Left forelimb (tissue), 1 donor: Measurements from ENCODE around the gene BCL6.
"Not testable (repeated sequence)": the region's sequence is repeated elsewhere in the genome, so short reads cannot be mapped to it uniquely, and the experiment has no call there.

Experiments used
- DNase-seq: peaks from one replicate; pipeline ENCODE4 v3.0.0-alpha.2; 2018; ENCODE audit warnings: low spot score

Gene BCL6

DNA sequence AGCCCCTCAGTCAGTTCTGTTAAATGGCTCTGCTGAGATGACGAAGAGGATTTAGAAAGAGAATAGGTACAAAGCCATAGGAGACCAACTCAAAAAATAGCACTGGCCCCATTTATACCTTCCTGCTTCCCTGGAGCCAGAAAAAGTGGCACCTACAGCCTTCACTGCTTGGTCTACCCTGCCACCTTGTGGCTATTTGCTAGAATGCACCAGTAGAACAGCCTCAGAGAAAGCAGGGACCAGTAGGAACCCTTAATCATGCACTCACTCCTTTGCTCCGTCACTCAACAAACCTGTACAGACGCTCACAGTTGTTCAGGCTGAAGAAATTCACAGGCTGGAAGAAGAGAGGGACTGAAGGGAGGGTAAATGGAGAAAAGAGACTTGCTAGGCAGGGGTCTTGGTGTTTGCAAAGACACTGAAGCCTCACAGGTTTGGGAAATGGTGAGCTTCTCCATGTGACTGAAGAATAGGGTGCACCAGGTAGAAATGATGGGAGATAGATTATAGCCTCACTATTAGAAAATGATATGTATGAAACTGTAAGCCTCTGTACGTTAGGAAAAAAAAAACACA is 30.8 kb downstream of the BCL6 start:
- no peak for DNase-seq

DNA sequence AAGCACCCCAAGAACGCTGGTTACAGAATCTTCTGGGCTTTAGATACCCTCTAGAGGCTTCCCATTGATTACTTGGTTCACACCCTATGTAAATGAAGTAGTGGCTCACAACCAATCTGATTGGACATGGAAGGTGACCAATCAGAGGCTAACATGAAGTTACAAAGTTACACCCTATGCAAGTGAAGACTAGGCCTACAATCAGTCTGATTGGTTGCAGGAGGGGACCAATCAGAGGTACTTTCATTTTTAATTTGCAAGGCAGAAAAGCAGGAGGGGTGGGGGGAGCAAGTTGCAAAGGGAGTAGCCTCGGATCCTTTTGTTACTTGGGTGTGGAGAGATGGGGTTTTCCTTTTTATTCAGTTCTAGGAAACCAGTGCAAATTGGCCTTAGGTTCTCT is 31.8 kb downstream of the BCL6 start:
- DNase-seq, result no peak

DNA sequence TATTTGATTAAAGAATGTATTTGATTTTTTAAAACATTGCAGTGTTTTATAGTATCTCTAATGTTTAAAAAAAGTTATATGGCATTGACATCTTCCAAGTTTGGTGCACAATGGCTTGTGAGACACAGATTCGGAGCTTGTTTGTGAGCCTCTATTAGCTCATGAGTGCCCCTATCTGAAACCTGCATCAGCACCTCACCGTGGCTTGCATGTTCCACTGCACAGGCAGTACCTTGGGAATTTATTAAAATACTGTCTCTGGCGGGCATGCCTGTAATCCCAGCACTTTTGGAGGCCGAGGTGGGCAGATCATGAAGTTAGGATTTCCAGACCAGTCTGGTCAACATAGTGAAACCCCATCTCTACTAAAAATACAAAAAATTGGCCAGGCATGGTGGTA is 36.1 kb downstream of the BCL6 start:
- no peak for DNase-seq

DNA sequence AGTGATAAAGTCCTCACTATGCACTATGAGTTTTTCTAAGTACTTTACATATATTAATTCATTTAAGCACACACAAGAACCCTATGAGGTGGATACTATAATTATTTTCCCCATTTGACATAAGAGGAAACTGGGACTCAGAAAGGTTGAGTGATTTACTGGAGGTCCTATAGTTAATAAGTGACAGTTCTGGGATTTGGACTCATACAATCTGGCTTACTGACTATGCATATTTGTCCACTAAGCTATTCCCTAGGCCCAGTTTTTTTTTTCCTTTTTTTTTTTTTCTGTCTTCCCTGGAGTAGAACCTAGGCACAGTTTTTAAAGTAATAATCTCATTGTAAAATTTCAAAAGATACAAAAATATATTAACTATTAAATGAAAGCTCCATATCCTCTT is 36.6 kb downstream of the BCL6 start:
- DNase-seq, result no peak

DNA sequence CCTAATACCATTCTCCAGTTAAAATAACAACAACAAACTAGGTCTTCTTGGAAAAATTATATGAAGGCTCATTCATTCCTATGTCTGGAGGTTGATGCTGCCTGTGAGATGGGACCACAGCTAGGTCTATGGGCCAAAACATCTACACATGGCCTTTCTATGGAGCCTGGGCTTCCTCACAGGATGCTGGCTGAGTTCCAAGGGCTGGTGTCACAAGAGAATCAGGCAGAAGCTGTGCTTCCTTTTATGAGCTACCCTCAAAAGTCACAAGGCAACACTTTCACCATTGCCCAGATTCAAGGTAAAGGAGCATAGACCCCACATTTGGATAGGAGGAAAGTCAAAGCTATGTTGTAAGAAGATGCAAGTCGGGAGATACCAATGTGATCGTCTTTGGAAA is 38.3 kb downstream of the BCL6 start:
- no peak for DNase-seq

DNA sequence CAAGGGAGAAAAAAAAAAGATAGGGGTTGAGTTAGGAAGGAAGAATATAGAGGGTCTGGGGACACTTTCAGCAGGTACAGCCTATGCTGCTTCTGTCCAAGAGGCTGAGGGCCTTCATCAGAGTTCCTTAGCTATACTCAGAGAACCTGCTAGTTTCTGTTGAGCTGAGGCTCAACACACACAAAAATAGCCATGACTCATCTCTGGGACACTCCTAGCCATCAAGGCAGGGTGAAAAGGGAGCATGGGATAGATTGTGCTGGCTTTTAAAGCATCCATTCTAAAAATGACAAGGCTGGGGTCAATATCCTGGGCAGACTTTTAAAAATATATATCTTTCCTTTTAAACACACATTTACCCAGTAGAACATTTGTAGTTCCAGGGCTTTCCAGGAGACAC is 40.1 kb downstream of the BCL6 start:
- no peak for DNase-seq

DNA sequence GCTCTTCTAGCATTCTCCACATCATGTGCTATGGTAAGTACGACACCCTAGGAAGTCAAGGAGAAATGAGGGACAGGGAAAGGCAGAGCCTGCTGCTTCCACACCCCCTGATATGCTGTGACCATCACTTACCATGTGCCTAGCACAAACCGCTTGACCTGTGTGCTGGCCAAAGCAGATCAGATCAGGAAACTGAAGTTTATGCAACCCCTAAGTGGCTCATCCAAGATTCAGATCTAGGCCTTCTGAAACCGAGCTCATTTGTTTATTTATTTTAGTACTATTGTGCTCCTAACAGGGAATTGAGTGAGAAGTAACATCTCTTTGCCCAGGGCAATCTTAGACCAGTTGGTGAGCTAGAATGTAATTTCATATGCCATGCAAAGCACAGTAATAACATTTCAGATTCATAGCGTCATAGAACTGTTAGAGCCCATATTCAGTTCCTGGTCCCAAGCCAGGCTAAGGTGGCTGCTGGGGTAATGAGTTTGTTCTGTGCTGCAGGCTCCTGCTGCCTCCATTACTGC is 42.7 kb downstream of the BCL6 start, which contains the start of gene RTP2:
Gene RTP2, minus strand, starts transcription at position 51 of the 527 bp plus-strand sequence. CDS start 429 bp downstream, outside the sequence.
- DNase-seq, result no peak

DNA sequence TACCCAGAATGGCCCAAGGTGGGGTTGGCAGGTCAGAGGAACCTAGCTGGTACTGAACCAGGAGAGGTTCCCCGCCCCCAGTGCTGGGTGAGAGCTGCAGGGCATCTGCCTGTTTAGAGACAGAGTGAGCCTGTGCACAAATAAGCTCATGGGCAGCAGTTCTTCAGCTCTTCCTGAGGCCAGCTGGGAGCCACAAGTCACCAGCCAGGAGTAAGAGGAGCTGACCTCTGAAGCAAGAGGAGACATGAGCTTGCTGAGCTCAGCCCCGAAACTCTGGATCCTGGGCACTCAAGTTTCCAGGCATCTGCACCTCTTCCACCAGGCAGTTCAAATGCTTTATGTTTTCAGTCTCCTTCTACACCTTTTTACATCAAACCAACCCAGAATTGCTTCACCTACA is 45.0 kb downstream of the BCL6 start:
- no peak for DNase-seq

DNA sequence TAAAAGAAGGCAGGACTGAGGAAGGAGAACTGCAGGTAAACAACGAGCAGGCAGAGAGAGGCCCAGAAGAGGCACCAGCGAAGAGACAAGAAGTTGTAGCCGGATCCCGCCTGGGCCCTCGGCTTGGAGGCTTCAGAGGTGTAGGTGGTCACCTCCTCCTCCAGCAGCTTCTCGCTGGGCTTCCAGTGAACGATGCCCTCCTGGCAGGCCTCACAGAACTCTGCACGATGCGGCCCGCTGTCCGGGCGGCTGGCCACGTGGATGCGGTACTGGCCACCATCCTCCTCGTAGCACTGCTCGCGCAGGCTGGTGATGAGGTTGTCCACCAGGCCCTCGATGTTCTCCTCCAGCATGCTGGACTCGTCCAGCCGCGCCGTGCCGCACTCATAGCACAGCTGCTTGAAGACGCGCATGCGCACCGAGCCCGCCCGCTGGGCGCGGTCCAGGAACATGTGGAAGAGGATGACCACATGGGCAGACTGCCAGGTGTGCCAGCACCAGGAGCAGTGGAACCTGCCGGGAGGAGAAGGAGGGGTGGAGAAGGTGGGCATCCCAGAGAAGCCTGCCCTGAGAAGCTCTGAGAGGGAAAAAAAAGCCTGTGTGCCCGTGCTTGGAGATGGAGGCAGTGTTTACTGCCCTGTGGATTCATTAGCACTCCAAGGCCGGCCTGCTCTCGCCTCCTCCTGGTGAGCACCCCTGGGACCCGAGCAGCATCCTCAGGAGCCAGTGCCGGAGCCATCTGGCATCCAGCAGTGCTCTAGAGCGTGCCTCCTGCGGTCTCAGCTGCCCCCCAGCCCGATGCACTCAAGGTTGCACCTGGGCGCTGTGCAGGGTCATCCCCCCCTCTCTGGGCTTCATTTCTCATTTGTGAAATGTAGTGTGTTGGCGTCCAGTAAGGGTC is 46.5 kb downstream of the BCL6 start:
- no peak for DNase-seq

DNA sequence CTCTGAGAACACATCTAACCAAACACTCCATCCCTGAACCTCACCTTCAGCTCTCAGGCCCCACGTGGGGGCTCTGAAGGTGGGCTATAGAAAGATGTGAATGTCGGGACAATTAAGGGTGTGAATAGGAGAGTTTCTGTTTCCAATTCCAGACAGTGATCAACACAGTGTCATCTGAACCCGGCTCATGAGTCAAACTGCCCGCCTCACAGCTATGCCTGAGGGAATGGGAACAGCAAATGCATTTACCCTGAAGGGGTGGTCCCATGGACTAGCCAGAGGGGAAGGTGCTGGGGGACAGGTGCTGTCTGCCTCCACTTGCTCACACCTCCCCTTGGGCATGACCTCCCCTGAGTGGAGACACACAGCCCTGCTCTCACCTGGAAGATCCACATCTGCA is 49.2 kb downstream of the BCL6 start:
- no peak for DNase-seq

DNA sequence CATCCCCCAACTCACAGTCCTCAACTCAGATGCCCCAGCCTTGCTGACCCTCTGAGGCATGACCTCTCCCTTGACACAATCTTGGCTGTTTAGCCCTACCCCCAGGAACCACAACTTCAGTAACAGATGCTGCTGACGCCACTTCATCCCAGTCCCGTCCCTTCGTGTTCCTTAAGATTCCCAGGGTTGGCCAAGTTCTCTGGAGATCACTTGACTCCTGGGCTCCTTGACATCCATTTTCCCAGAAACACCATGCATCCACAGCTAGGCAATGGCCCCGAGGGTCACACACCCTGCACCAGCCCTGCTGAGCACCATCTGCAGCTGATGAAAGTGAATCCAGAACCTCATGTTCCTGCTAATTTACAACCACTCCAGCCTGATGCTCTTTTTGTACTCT is 49.8 kb downstream of the BCL6 start:
- DNase-seq, result no peak

DNA sequence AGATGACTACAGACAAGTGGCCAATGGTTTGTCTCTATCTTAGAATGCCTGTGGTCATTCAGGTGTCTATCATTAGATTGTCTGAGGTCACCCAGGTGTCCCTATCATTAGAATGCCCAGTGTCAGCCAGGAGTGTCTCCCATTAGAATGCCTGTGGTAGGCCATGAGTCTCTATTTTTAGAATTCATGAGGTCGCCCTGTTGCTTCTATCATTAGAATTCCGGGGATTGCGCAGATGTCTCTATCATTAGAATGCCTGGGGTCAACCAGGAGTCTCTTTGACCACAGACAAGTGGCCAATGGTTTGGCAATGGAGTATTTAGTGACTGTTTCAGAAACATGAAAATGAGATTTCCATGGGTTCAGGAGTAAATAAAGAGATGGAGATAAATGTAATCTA is 50.5 kb downstream of the BCL6 start:
- DNase-seq, result no peak

DNA sequence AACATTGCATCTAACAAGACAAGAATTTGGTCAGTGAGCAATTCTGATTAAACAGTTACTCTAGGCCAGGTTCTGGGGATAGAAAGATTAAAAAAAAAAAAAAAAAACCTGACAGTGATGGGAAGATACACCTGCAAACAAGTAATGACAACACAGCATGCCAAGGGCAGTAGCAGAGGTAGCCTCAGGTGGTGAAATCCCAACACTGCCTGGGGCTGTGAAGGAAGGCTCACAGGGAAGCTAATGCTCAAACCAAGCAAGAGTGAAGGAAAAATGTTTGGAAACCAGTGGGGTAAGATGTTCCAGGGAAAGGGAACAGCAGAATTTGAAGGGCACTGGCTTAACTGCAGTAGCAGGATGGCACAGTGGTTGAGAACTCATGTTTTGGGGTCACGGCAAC is 51.8 kb downstream of the BCL6 start:
- DNase-seq, result no peak

DNA sequence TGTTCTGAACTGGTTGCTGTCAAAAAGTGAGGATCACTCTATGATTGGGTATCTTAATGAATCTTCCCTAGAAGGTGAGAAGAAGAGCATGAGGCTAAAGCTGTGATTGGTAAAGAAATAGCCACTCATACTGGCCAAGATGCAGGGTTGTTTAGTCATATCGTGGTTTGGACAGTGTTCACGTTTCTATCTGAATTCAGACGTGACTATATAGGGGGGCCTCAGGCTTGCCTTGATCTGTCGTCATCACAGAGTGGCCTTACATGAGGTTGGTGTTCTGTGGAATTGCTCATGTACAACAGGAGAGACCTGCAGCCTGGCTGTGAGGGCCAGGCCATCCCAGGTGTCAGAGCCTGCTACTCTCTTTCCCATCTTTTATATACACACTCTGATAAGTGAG is 55.3 kb downstream of the BCL6 start:
- no peak for DNase-seq

DNA sequence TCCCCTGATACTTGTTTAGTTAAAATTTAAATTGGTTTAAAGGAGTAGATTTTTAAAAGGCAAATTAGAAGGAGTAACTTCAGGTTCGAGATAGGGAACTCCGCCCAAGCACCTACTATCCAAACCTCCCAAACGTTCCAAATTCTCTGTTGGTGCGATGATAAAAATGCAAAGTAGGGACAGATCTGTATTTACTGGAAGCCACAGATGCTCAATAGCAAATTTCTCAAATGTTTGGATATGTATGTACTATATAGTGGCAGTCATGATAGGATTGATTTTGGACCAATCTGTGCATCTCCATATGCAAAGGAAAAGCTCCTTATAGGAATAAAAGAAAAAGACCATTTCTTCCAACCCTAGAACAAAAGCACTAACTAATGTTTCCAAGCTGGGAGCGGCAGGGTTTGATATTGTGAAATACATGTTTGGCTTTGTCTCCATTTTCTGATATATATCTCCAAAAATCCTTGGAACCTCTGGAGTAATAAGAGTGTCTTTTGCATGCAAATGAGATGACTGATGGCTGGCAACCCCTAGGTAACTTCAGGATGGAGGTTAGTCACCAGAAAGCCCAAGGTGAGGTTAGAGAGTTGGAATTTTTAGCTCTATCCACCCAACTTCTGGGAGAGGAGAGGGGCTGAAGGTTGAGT is 58.5 kb downstream of the BCL6 start:
- no peak for DNase-seq

DNA sequence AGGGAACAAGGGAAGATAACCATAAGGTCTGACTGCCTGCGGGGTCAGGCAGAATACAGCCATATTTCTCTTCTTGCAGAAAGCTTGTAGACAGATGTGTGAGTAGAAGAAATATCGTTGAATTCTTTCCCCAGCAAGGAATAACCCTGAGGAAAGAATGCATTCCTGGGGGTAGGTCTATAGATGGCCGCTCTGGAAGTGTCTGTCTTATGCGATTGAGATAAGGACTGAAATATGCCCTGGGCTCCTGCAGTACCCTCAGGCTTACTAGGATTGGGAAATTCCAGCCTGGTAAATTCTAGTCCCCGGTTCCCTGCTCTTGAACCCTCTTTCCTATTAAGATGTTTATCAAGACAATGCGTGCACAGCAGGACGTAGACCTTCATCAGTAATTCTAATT is 59.3 kb downstream of the BCL6 start:
- no peak for DNase-seq

DNA sequence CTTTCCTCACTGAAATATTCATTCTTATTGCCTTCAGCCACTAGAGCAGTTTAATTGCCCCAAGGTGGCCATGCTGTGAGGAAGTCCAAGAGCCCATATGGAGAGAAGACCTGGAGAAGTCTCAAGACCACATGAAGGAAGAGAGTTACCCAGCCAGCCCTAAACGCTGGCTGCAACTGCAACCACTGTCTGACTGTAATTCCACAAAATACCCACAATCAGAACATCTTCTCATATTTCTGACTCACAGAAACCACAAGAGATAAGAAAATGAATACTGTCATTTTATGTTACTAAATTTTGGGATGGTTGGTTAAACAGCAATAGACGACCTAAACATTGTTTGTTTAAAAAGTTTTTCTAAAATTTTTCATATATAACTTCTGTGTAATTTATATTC is 60.4 kb downstream of the BCL6 start:
- DNase-seq, result no peak

DNA sequence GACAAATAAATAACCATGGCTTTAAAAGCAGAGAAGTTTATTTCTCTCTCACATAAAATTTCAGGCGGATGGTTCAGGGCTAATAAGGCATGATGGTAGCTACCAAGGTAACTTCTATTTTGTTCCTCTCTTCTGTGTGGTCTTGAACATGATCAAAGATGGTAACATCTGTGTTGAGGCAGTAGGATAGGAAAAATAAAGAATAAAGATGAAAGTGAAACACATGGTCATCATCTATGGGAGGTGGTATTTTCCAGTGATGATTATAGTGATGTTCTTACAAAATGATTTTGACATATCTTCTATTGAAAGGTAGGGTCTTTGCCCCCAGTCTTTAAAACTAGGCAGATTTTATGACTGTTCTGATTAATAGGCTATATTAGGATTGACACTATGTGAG is 60.8 kb downstream of the BCL6 start:
- no peak for DNase-seq

DNA sequence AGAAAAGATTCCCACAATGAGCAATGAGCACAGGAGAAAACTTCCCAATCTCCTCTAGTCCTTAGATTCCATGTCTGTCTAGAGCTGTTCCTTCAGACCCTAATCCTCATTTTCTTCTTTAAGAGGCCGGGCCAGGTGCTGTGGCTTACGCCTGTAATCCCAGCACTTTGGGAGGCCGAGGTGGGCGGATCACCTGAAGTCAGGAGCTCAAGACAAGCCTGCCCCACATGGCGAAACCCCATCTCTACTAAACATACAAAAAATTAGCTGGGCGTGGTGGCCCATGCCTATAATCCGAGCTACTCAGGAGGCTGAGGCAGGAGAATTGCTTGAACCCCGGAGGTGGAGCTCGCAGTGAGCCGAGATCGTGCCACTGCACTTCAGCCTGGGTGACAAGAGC is 63.5 kb downstream of the BCL6 start:
- not testable (repeated sequence) for DNase-seq

DNA sequence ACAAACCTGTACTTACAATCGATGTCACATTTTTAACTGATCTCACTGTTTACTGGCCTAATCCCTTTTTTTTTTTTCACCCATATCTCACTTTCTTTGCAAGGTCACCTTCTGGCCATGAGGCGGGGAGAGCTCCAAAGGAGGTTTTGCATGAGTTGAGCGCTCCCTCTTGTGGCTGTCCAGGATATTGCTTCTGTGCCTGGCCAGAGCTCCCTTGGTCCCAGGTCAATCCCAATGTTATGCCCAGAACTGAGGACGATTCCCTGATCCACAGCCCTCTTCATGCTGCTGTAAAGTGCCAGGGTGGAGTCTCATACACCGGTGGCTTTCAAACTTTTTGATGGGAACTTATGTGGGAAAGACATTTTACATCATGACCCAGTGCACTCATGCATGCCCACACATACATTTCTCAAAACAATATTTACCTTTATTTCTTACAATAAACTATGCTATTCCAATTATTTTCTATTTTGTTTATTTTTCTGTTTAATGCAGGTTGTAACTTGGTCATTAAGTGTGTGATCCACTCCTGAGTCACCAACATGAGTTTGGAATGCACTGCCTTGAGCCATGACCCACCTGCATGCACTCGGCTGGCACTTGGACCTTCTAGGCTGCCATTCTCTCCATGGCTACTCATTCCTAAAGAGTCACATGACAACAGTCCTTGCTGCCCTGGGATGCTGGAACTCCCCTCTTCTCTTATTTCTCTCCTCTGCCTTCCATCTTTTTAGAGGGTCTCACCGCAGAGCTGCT is 65.5 kb downstream of the BCL6 start:
- peak; percentile 69 for DNase-seq

DNA sequence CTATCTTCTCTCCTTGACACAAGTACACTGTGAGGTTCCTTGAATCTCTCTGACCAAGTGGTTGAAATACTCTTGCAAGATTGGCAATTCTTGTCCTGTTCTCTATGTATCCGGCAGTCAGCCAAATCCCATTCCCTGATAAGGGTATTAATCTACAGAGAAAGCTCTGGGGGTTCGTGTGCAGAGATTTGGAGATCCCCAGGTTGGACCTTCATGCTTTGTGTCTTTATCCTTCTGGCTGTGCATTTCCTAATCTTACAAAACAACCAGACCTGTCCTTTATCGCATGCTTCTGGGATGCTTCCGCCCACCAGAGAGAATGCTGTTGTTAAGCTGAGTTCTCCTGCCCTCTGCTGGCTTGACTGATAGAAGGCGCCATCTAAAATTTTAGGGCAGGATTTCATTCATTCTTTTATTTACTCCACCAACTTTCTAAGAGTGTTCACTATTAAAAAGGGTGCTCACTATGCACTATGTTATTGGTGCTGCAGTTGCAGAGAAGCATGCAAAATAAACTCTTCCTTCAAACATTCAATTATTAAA is 66.5 kb downstream of the BCL6 start:
- DNase-seq, result no peak

DNA sequence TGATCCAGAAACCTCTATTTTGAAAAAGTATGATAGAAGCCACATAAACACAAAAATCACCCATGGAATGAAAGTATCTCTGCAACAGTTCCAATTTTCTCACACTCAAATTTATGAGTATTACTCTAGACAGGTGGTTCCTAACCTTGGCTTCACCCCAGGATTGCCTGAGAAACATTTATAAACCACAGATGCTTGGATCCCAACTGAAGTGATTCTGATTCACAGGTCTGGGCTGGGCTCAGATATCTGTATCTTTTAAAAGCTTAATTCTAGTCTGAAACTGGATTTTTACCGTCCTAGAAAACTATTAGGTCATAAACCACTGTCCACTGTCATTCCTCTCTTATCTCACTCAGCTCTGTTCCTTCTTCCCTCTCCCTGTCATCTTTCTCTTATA is 67.7 kb downstream of the BCL6 start:
- no peak for DNase-seq
